Fibroblast of skin of left quadriceps (primary cell): Measurements from ENCODE around the gene IQGAP2.
"Not testable (repeated sequence)": the region's sequence is repeated elsewhere in the genome, so short reads cannot be mapped to it uniquely, and the experiment has no call there.

ENCODE experiments used
- DNase-seq, 2 experiments: peaks; one replicate each; pipeline ENCODE4 v3.0.0-alpha.2; 2013; ENCODE audit warnings: low read depth in 2 of 2

Gene IQGAP2

DNA sequence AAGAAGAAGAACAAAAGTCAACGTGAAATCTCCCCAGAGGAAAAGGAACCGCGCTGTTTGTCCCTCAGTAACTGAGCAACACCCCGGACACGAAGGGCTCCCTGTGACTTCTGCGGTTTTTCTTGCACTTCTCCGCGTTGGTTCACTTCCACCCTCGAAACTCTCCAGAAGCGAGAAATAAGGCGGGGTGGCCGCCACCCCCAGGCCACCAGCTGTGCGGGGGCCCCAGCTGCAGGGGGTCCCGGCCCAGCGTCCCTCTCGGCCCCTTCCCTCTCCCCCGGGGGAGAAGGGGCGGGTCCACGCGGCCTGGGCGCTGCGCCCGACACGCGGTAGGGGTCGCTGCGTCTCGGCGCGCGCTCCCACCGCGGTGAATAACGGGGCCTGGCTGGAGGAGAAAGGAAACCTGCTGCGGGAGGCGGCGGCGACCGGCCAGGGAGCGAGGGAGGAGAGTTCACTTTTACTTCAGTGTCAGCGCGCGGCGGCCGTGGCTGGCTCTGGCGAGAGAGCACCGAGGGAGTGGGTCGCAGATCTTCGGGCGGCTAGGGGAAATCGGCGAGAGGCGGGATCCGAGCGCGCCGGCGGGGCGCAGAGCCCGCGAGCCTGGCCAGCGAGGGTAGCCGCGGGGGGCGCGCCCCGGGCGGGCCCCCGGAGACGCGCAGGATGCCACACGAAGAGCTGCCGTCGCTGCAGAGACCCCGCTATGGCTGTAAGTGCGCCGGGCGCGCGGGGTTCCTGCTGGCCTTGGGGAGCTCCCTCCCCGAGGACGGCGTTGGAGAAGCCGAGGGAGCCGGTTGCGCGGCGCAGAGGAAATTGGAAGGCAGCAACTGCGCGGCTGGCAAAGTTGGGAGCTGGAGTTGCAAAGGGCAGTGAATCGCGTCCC is at the start of gene IQGAP2:
IQGAP2 (plus strand) TSS at position 400 of the 880 bp plus-strand sequence; CDS start at position 661, 261 bp downstream.
- peak; percentile 17 to 28 for DNase-seq

DNA sequence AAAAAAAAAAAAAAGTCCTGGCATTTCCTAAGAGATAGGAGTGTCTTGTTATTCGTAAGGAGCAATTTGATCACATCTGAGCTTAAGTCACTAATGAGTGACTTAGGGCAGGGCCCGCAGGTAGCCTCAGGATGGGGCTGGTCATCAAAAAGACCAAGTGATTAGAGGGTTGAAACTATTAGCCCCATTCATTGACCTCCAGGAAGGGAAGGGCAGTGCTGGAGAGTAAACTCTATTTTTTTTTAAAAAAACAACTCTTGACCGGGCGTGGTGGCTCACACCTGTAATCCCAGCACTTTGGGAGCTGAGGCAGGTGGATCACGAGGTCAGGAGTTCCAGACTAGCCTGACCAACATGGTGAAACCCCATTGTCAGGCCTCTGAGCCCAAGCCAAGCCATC is 46.2 kb upstream of the IQGAP2 start:
- DNase-seq, result no peak

DNA sequence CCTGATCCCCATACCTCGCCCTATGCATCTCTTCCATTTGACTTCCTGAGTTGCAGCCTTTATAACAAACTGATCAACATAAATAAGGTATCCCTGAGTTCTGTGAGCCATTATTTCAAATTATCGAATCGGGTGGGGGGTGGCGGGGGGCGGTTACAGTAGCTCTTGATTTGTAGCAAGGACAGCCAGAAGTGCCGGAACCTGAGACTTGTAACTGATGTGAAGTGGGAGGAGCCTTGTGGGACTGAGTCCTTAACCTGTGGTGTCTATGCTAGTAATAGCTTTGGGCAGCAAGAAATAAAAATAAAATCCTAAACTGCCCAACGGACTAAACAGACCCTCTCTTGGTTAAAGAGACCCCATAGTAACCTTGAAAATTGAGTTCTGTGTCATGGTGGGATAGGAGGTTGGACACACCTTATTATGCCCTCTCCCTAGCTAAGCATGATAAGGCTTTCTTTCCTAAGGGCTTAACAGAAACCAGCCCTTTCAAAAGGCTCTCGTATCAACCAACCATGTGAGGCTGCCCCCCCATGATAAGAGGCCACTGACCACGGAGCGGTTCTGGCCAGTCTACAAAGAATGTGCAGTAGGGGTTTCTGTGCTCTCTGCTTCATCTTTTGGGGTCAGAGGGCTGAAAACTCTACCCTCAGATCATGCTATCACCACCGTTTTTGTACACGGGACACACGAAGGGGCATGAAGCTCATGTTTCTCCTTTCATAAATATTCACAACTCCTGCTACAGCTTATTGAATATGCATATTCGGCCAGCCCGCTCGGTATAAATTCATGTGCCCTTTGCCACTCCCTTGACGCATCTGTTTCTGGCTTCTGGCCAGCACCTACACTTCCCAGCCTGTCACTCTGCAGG is 39.5 kb upstream of the IQGAP2 start:
- no peak for DNase-seq

DNA sequence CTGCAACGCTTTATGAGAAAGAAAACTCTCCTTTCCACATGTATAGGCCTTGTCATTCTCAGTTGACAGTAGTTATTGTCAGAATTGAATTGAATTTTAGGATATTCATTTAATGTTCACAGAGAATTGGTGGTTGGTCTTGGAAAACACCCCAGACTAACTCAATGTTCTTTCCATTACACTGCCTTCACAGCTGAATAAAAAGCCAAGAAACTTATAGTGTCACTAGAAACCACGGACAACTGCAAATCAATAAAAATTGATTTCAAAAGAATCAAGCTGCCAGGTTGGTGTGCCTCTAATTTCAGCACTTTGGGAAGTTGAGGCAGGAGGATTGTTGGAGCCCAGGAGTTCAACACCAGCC is 38.9 kb upstream of the IQGAP2 start:
- no peak for DNase-seq

GRCh38 chr5:76365561-76365960 is 37.5 kb upstream of the IQGAP2 start:
- no peak for DNase-seq

GRCh38 chr5:76366596-76366995 is 36.5 kb upstream of the IQGAP2 start:
- DNase-seq, result no peak

DNA sequence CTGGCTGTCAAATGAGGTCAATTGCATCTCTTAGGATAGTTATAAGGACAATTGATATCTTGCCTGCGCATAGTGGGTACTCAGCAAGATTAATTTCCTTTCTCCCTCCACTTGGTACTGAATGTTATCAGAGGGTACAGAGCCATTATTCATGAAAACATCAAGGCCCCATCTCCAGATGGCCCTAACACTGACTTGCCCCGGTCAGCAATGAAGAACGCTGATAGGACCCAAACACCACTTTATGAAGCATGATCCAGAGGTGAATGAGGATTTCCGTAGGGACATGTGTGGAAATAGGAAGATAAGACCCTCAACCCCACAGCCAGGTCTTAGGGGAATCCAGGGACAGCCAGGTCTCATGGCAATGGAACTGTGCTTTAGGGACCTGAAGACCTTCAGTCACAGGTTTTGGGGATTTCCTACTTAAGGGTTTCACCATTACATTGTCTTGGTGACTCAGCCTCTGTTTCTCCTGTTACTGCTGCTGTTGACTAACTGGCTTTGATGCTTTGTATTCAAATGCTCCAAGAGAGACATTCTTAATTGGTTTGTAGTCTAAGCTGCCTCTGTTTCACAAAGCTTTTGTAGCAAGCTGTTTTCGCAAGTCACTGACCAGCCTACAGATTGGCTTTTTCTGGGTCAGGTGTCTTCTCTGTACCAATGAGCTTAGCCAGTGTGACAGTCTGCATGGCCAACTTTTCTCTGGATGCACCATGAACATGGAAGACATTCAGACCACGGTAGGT is 35.3 kb upstream of the IQGAP2 start:
- no peak for DNase-seq

DNA sequence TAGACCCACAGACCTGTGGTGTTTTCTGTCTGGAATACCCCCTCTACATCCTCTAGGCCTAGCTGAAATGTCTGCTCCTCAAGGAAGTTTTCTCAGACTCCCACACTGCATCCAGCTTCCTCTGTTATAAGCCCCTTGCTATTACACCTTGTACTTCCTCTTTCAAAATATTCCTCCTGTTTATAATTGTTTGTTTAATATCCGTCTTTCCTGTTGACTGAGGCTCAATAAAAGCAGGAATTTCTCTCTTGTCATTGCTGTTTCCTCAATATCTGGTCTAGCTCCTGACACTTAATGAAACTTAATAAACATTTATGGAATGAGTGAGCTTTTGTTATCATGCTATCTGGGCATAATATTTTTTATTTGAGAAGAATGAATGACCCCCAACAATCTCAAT is 34.1 kb upstream of the IQGAP2 start:
- DNase-seq, result no peak

GRCh38 chr5:76369668-76370067 is 33.4 kb upstream of the IQGAP2 start:
- not testable (repeated sequence) for DNase-seq

DNA sequence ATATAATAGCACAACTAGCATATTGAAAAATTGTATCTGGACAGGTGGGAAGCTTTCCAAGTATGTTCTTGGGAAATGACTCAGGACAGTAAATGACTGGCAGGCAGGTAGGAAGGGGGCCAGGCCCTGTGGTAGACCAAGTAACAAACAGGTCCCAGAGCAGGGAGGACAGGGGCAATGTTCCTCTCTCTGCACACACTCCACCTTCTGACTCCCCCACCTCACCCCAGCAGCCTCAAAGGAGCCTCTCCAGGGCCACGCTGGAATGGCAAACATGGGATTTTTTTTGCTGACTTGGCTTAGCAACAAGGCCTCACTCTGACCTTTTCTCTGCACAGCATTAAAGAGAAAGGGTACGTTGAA is 31.1 kb upstream of the IQGAP2 start:
- DNase-seq, result no peak

GRCh38 chr5:76372323-76373054 is 30.6 kb upstream of the IQGAP2 start:
- peak; percentile 84 to 86 for DNase-seq

- no peak for DNase-seq
Observed at GRCh38 chr5:76376148-76376865, 26.8 kb upstream of the IQGAP2 start.

GRCh38 chr5:76376866-76377230 is 26.2 kb upstream of the IQGAP2 start:
- DNase-seq, result no peak

GRCh38 chr5:76378355-76378754 is 24.7 kb upstream of the IQGAP2 start:
- no peak for DNase-seq

DNA sequence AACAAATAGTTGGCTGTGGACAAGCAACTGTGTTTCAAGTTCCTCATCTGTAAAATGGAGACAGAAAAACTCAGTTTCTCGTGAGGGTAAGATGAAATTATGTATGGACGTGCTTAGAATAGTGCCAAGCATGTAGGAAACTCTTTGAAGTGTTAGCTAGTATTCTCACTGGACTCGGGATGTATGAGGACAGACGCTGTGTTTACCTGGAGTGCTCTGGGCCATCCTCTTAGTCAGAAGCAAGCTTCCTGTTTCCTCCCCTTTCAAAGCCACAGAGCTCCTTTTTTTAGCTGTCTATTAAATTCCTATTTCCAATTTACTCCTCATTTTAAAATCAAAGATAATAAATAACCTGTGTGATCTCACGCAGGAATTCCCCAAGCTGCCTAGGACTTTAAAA is 23.8 kb upstream of the IQGAP2 start:
- no peak for DNase-seq

- no peak for DNase-seq
Observed at GRCh38 chr5:76379855-76380254, 23.2 kb upstream of the IQGAP2 start.

DNA sequence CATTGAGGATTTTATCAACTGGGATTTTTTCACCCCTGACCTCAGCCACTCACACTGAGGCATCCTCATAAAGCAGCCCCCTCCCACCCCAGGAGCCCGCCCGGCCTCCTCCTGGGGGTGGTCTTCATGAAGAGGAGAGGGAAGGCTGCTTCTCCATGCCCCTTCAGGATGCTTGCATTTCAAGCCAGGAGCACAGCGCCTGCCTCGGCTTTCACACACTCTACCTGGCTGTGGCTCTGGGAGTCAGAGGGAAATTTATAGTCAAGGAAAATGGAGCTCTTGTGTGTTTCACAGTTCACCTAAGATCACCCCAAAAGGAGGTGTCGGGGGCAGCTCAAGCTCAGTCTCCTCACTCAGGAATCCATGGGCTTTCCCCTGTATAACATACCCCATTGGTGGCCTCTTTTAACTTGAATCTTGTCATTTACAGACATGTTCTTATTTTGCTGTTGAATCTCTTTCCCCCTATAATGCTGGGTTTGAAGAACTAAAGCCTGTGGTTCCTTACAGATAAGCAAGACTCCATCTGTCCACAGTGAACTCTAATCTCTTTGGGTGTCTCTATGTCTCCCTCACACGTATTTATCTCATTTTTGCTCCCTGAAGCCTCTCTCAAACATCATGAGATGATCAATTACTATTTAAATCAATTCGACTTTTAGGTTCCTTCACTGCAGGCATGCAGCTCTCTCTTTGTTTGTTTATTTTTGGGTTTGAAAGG is 22.6 kb upstream of the IQGAP2 start:
- DNase-seq, result no peak

- DNase-seq, result no peak
Observed at GRCh38 chr5:76383126-76383832, 19.8 kb upstream of the IQGAP2 start.

DNA sequence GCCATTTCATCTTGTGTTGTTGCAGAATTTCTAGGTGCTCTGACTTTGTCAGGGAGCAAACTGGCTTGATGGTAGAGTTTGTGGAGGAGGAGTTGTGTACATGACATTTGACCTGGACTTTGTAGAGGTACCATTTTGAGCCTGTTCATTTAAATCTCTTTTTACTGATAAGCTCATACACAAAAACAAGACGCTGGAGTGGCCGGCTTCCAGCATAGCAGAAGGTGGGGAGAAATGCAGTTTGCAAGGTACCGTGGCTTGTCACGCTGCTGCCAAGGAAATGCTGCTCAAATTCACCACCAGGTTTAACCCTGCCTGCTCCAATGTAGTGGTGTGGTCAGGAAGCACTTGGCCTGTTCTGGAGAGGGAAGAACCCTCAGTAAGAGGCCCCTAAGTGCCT is 18.9 kb upstream of the IQGAP2 start:
- DNase-seq, result no peak

DNA sequence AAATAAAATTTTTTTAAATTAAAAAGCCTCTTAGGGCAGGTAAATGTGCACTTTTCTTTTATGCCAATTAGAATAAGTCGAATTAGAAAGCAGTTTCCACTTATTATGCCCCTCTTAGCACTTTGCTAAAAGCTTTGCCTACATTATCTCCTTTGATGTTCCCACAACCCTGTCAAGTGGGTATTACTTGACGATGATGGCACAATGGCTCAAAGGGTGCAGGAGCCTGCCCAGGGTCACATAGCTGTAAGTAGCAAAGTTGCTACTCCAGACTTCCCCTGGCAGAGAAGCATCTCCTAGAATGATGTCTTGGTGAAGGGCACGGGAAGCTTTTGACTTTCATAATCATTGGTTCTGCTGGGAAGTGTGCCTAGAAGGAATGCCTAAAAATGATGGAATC is 18.4 kb upstream of the IQGAP2 start:
- DNase-seq, result no peak
